B cell (primary cell): ENCODE measurements around the gene SSBP3. TPM values are rescaled to one million over a fixed set of nuclear protein-coding genes. Genes with fewer than 3 reads are reported as not detected.

Experiments used
- ATAC-seq: fragments of 200-7000 bp; cut with Tn5 transposase; one replicate; pipeline ENCODE4 v1.10.0; 2021; ENCODE audit warnings: low read depth, mild to moderate bottlenecking, moderate number of reproducible peaks, moderate library complexity
- CTCF ChIA-PET: fragments of 350-600 bp; sonication (Branson Sonifier 250); formaldehyde crosslinking; loops from one replicate; lab custom pipeline; 2021; ENCODE audit warnings: antibody characterized with exemption, inconsistent platforms; lab: Charles Lee
- POLR2A ChIA-PET: fragments of 350-600 bp; sonication (Branson Sonifier 250); formaldehyde crosslinking; loops from one replicate; lab custom pipeline; 2021; ENCODE audit warnings: antibody characterized with exemption; lab: Charles Lee
- DNase-seq: peaks from one replicate; pipeline ENCODE4 v3.0.0; 2013
- H2AFZ ChIP-seq: 2 replicates; pipeline ENCODE4 v1.6.1; 2012; ENCODE audit warnings: mild to moderate bottlenecking, low read depth, low read length; ENCODE audit not compliant: insufficient read depth, poor library complexity, severe bottlenecking
- H3K27ac ChIP-seq, 2 donors: 1 replicate in 1 of 2; 2 replicates in 1 of 2; pipeline ENCODE4 v1.5.1; 2012 to 2013; ENCODE audit warnings: low read length in 2 of 2, mild to moderate bottlenecking in 2 of 2, moderate library complexity in 1 of 2
- H3K27me3 ChIP-seq, 4 experiments: fragments of 200-600 bp in 1 of 4; sonication (generic) in 1 of 4; replicated peaks in 1 of 4; 1 replicate in 2 of 4; 2 replicates in 2 of 4; pipeline versions ENCODE4 v1.6.1 to v1.7.0; 2013 to 2016; ENCODE audit warnings: low read length in 3 of 4, mild to moderate bottlenecking in 2 of 4, mixed read lengths in 1 of 4, moderate library complexity in 1 of 4; ENCODE audit not compliant: insufficient read depth in 4 of 4, control insufficient read depth in 3 of 4; ENCODE audit errors: control extremely low read depth in 1 of 4
- H3K36me3 ChIP-seq, 2 experiments: replicated peaks in 1 of 2; 1 replicate in 1 of 2; 2 replicates in 1 of 2; pipeline versions ENCODE4 v1.6.1 to v1.7.1; 2013; ENCODE audit warnings: low read length in 1 of 2; ENCODE audit not compliant: insufficient read depth in 2 of 2, control insufficient read depth in 1 of 2; ENCODE audit errors: control extremely low read depth in 1 of 2, extremely low read depth in 1 of 2
- H3K4me1 ChIP-seq, 2 donors: fragments of 200-600 bp in 1 of 2; sonication (generic) in 1 of 2; 1 replicate in 1 of 2; 2 replicates in 1 of 2; pipeline versions ENCODE4 v1.5.1 to v1.6.1; 2013 to 2017; ENCODE audit warnings: low read length in 2 of 2; ENCODE audit not compliant: control insufficient read depth in 2 of 2, insufficient read depth in 2 of 2
- H3K4me2 ChIP-seq: replicated peaks from 2 replicates; pipeline ENCODE3; 2012; ENCODE audit warnings: mild to moderate bottlenecking, low read depth, low read length; ENCODE audit not compliant: poor library complexity, severe bottlenecking
- H3K4me3 ChIP-seq, 5 experiments: fragments of 200-600 bp in 1 of 5; sonication (generic) in 1 of 5; 1 replicate in 3 of 5; 2 replicates in 2 of 5; pipeline versions ENCODE4 v1.5.1 to v1.7.0; 2011 to 2016; ENCODE audit warnings: low read length in 4 of 5, mild to moderate bottlenecking in 4 of 5, low read depth in 2 of 5, control low read depth in 1 of 5, moderate library complexity in 1 of 5; ENCODE audit not compliant: insufficient read depth in 1 of 5; ENCODE audit errors: control extremely low read depth in 1 of 5, extremely low read depth in 1 of 5
- H3K79me2 ChIP-seq: fragments of 200-600 bp; sonication (generic); one replicate; pipeline ENCODE4 v1.6.0; 2016; ENCODE audit warnings: low read length; ENCODE audit not compliant: control insufficient read depth, insufficient read depth
- H3K9ac ChIP-seq: fragments of 200-600 bp; sonication (generic); 2 replicates; pipeline ENCODE4 v1.6.1; 2017; ENCODE audit warnings: mild to moderate bottlenecking, low read length, moderate library complexity
- H3K9me3 ChIP-seq, 3 donors: one replicate each; pipeline versions ENCODE4 v1.6.1 to v1.7.1; 2013; ENCODE audit warnings: low read length in 2 of 3; ENCODE audit not compliant: control insufficient read depth in 2 of 3, insufficient read depth in 1 of 3; ENCODE audit errors: control extremely low read depth in 1 of 3
- H4K20me1 ChIP-seq: 2 replicates; pipeline ENCODE4 v1.6.0; 2012; ENCODE audit warnings: mild to moderate bottlenecking, low read length; ENCODE audit not compliant: insufficient read depth, control insufficient read depth, poor library complexity, severe bottlenecking
- H3K27ac Mint-ChIP-seq: one replicate; pipeline ENCODE4 v1.8.0; 2021; ENCODE audit warnings: mixed read lengths
- H3K27me3 Mint-ChIP-seq: one replicate; pipeline ENCODE4 v1.8.0; 2021; ENCODE audit warnings: mixed read lengths
- H3K4me1 Mint-ChIP-seq: one replicate; pipeline ENCODE4 v1.8.0; 2021; ENCODE audit warnings: mixed read lengths
- H3K4me3 Mint-ChIP-seq: one replicate; pipeline ENCODE4 v1.8.0; 2021; ENCODE audit warnings: mixed read lengths
- H3K9me3 Mint-ChIP-seq: one replicate; pipeline ENCODE4 v1.8.0; 2022; ENCODE audit warnings: mixed read lengths; ENCODE audit not compliant: insufficient read depth
- EZH2 ChIP-seq: IDR thresholded peaks from 2 replicates; pipeline ENCODE4 v1.6.1; 2012; ENCODE audit warnings: borderline replicate concordance, low read depth, mild to moderate bottlenecking, moderate library complexity, low read length; ENCODE audit not compliant: insufficient read depth, poor library complexity, severe bottlenecking
- WGBS: methylation state at CpG from one replicate; pipeline ENCODE4 v1.1.5; 2013; ENCODE audit warnings: missing lambda C conversion rate; ENCODE audit not compliant: insufficient coverage; 5-methylcytosine and 5-hydroxymethylcytosine counted together
- intact Hi-C: fragments of 100-400 bp; cut with micrococcal nuclease; formaldehyde crosslinking; loops from one replicate; pipeline ENCODE4 v1.10.0; 2022
- polyA plus RNA-seq: library from polyadenylated mRNA; depleted of rRNA; stranded (reverse); fragments of >200 nt; gene quantifications from 2 replicates; pipeline ENCODE4 v1.2.3, GENCODE V29; 2012
- total RNA-seq, 2 donors: library from RNA; stranded (reverse); fragments of 120-200 nt in 1 of 2; gene quantifications; 1 replicate in 1 of 2; 2 replicates in 1 of 2; pipeline versions ENCODE4 v1.2.3 to v1.2.4, GENCODE V29; 2013 to 2022
- TF ChIP-seq, protein P1 (sequence below): fragments of 200-600 bp; IDR thresholded peaks from one replicate; pipeline ENCODE4 v1.8.0; 2022; ENCODE audit warnings: antibody characterized with exemption, mild to moderate bottlenecking

SSBP3 gene
- total and polyA plus RNA-seq, 2 donors (not counting 1 experiment from before 2014, with no cell fraction given) = 16.9 to 30.7 TPM

- H3K36me3 ChIP-seq = no peaks in the 10 kb centered on the region
- H3K9ac ChIP-seq = no peak overlapping the region
- 93% methylated on average over 6 of the region's 8 CpGs for WGBS
- no peak overlapping the region for H3K27ac Mint-ChIP-seq
- intact Hi-C loops = loop anchor here (10.0 kb wide), 1 partner anchor 60 kb away; no protein-coding TSS in a partner anchor
- no peaks in the 10 kb centered on the region for H3K9me3 ChIP-seq
- ChIA-PET POLR2A (interaction anchor here (0.6 kb wide), 1 partner anchor 9 kb away, joined by 5 read pairs; no protein-coding TSS in a partner anchor), CTCF (no interaction called here)
- no peak overlapping the region for H3K4me2 ChIP-seq
- H2AFZ ChIP-seq = no peak overlapping the region
- H3K4me3 Mint-ChIP-seq = peak overlapping the region; percentile 4
- no peak for ATAC-seq
- no peak overlapping the region for H3K4me3 ChIP-seq
- H4K20me1 ChIP-seq = no peaks in the 10 kb centered on the region
- no peaks in the 10 kb centered on the region for H3K27me3 ChIP-seq
- TF ChIP-seq, protein P1, sequence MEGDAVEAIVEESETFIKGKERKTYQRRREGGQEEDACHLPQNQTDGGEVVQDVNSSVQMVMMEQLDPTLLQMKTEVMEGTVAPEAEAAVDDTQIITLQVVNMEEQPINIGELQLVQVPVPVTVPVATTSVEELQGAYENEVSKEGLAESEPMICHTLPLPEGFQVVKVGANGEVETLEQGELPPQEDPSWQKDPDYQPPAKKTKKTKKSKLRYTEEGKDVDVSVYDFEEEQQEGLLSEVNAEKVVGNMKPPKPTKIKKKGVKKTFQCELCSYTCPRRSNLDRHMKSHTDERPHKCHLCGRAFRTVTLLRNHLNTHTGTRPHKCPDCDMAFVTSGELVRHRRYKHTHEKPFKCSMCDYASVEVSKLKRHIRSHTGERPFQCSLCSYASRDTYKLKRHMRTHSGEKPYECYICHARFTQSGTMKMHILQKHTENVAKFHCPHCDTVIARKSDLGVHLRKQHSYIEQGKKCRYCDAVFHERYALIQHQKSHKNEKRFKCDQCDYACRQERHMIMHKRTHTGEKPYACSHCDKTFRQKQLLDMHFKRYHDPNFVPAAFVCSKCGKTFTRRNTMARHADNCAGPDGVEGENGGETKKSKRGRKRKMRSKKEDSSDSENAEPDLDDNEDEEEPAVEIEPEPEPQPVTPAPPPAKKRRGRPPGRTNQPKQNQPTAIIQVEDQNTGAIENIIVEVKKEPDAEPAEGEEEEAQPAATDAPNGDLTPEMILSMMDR = no peak
- TF ChIP-seq EZH2 = no peak
- H3K4me1 ChIP-seq = peaks cover 9 to 62% of the 10 kb centered on the region in 2 donors
- H3K27ac ChIP-seq = no peak overlapping the region
- no peaks in the 10 kb centered on the region for H3K9me3 Mint-ChIP-seq
- peaks cover 38% of the 10 kb centered on the region for H3K79me2 ChIP-seq
- H3K4me1 Mint-ChIP-seq = peaks cover 62% of the 10 kb centered on the region
- DNase-seq = no peak
- H3K27me3 Mint-ChIP-seq = no peaks in the 10 kb centered on the region
These were observed 31.4 kb downstream of the SSBP3 start for GRCh38 chr1:54374766-54375165.

GRCh38 chr1:54372978-54373377 lies 33.2 kb downstream of the SSBP3 start:
- intact Hi-C loops = loop anchor here (10.0 kb wide), 1 partner anchor 58 kb away; no protein-coding TSS in a partner anchor
- no peak overlapping the region for H3K9ac ChIP-seq

More at GRCh38 chr1:54372978-54373377, 33.2 kb downstream of the SSBP3 start:
- H3K4me1 Mint-ChIP-seq = peaks cover 51% of the 10 kb centered on the region
- Histone ChIP-seq H3K9me3 (no peaks in the 10 kb centered on the region), H2AFZ (no peak overlapping the region), H3K36me3 (no peaks in the 10 kb centered on the region), H3K27me3 (no peaks in the 10 kb centered on the region), H3K4me3 (no peak overlapping the region), H3K4me2 (peak overlapping the region; percentile 29), H4K20me1 (no peaks in the 10 kb centered on the region), H3K79me2 (peaks cover 34% of the 10 kb centered on the region), H3K27ac (no peak overlapping the region), H3K4me1 (peaks cover 9 to 52% of the 10 kb centered on the region in 2 donors)
- WGBS = 10% methylated on average over 2 of the region's 8 CpGs
- DNase-seq (peak; percentile 50), ATAC-seq (peak; percentile 37)
- H3K27me3 Mint-ChIP-seq = no peaks in the 10 kb centered on the region
- H3K4me3 Mint-ChIP-seq = peak overlapping the region; percentile 32
- ChIA-PET POLR2A (interaction anchor here (0.6 kb wide), 1 partner anchor 59 kb away, joined by 4 read pairs; no protein-coding TSS in a partner anchor), CTCF (interaction anchor here (1.1 kb wide), 1 partner anchor 116 kb away, joined by 3 read pairs; no protein-coding TSS in a partner anchor)
- no peaks in the 10 kb centered on the region for H3K9me3 Mint-ChIP-seq
- peak overlapping the region; percentile 32 for H3K27ac Mint-ChIP-seq
- TF ChIP-seq EZH2 = no peak
- TF ChIP-seq, protein P1 = no peak
